Midbrain (tissue), 1 donor: ENCODE data around the gene EDC4.
A peak's percentile ranks its signal among the peaks of the same experiment; 100 is the strongest.

Source experiments
- DNase-seq: peaks from one replicate; lab custom pipeline; 2025; lab: John Stamatoyannopoulos, UW

EDC4 gene

GRCh38 chr16:67878232-67878631 is 5.4 kb downstream of the EDC4 start:
- no peak for DNase-seq

GRCh38 chr16:67878846-67879245 is 6.0 kb downstream of the EDC4 start:
- DNase-seq = no peak

GRCh38 chr16:67879462-67879861 is 6.6 kb downstream of the EDC4 start:
- no peak for DNase-seq

DNA sequence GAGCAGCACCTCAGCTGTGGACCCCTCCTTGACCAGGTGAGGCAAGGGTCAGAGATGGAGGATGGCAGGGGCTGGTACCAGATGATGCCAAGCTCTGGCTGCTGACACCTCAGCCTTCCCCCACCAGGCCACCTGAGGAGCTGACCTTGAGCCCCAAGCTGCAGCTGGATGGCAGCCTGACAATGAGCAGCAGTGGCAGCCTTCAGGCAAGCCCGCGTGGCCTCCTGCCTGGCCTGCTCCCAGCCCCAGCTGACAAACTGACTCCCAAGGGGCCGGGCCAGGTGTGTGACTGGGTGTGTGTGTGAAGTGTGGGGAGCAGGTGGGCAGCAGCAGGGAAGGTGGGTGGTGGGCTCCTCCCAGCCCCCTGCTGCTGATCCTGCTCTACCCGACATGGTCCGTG is 7.1 kb downstream of the EDC4 start:
- DNase-seq = no peak

- no peak for DNase-seq
Measured at GRCh38 chr16:67880584-67880983, 7.7 kb downstream of the EDC4 start.

- peak; percentile 59 for DNase-seq
Measured at GRCh38 chr16:67881621-67882161, 8.8 kb downstream of the EDC4 start.

DNA sequence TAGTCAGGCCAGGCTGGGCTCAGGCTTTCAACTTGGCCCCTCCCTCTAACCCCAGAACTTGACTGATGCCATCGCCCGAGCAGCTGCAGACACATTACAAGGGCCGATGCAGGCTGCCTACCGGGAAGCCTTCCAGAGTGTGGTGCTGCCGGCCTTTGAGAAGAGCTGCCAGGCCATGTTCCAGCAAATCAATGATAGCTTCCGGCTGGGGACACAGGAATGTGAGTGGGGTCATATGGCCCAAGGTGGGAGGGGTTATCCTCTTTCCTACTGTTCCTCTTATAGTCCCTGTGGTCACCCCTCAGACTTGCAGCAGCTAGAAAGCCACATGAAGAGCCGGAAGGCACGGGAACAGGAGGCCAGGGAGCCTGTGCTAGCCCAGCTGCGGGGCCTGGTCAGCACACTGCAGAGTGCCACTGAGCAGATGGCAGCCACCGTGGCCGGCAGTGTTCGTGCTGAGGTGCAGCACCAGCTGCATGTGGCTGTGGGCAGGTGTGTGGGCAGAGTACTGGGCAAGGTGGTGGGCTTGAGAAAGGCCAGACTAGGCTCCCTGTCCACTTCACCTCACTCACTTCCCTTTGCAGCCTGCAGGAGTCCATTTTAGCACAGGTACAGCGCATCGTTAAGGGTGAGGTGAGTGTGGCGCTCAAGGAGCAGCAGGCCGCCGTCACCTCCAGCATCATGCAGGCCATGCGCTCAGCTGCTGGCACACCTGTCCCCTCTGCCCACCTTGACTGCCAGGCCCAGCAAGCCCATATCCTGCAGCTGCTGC is 9.7 kb downstream of the EDC4 start:
- DNase-seq = peak; percentile 86

DNA sequence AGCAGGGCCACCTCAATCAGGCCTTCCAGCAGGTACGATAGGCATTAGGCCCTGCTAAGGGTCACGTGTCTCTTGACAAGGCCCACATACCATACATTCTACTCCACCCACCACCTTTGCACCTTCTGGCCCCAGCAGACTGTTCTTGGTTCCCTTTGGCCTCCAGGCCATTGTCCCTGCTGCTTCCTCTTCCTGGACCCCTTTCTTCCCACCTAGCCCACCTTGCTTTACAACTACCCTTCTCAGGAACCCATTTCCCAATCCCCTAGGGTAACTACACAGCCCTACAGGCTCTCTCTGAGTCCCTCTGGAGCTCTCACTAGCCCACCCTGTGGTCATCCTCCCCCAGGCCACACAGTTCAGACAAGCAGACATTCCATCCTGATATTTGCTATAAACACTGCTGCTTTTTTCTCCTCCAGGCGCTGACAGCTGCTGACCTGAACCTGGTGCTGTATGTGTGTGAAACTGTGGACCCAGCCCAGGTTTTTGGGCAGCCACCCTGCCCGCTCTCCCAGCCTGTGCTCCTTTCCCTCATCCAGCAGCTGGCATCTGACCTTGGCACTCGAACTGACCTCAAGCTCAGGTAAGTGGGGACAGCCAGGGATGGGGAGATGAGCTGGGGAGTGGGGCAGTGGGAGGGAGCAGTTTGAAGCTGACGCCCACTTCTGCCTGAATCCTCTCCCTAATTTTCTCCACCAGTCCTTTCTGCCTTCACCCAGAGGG is 10.5 kb downstream of the EDC4 start:
- DNase-seq = no peak

DNA sequence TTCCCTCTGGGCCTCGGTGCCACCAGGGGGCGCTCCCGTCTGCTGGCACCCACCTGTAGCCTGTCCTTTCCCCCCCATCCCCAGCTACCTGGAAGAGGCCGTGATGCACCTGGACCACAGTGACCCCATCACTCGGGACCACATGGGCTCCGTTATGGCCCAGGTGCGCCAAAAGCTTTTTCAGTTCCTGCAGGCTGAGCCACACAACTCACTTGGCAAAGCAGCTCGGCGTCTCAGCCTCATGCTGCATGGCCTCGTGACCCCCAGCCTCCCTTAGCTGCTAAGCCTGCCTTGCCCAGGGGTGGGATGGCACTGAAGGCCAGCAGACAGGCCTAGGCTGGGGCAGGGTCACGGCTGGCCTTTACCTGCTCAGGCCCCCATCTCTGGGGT is 11.0 kb downstream of the EDC4 start:
- DNase-seq = peak; percentile 33

DNA sequence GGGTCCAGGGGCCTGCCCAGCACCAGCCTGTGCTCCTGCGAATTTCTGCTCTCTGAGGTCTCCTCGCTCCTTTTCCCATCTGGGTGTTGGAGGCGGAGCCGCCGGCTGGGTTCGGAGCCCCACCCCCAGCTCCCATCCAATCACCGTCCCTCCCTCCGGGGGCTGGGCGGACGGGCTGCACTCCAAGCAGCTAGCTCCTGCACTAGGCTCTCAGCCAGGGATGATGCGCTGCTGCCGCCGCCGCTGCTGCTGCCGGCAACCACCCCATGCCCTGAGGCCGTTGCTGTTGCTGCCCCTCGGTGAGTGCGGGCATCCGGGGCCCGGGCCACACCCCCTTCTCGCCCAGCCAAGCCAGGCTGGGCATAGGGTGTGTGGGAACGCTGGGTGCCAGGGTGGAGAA is 11.8 kb downstream of the EDC4 start, which contains the start of gene NRN1L:
TSS of gene NRN1L (plus strand) at position 202 of the 400 bp plus-strand sequence. CDS start at position 221, 19 bp downstream.
- DNase-seq = peak; percentile 86

DNA sequence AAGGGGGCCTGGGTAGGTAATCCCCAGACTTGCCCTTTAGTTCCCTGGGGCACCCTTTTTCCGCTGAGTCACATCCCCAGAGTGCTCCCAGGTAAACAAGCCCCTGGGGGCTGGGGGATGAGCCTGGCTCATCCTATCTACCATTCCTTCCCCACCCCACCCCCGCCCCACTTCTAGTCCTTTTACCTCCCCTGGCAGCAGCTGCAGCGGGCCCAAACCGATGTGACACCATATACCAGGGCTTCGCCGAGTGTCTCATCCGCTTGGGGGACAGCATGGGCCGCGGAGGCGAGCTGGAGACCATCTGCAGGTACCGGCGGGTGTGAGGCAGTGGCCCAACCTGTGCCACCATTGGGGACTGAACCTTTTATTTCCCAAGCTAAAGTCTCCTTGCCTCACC is 12.7 kb downstream of the EDC4 start:
- DNase-seq = no peak

- no peak for DNase-seq
Measured at GRCh38 chr16:67885976-67886375, 13.1 kb downstream of the EDC4 start.

- no peak for DNase-seq
Measured at GRCh38 chr16:67886387-67886786, 13.5 kb downstream of the EDC4 start.

DNA sequence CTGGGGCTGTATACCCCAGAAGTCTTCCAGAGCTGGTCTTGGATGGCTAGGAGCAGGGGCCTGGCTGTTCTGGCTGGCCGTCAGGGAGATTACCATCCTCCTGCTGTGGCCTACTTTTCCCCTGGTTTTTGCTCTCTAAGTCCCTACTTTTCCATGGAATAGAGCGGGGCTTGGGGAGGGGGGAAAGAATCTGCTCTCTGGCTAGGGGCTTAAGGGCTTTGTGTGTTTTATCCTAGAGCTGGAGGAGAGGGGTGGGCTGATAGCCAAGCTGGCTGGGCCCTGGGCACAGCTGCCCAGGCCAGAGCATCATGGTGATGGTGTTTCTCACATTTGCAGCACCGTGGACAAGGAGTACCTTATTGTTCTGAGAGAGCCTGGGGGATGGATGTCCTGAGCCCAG is 15.5 kb downstream of the EDC4 start:
- DNase-seq = no peak

DNA sequence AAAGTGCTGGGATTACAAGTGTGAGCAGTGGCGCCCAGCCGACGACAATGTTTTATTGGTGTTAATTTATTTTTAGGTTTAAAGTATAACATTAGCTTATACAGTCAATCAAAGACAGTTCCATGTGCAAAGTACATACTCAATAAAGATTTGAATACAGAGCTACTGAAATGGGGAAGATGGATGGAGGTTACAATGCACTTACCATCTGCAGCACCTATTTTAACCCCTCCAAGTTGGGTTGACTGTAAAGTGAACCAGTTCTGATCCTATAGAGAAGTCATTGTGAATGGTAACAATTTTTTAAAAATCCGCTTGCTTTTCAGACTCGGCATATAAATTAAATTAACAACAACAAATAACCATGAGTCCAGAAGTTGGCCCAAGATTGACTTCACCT is 19.5 kb downstream of the EDC4 start:
- no peak for DNase-seq

DNA sequence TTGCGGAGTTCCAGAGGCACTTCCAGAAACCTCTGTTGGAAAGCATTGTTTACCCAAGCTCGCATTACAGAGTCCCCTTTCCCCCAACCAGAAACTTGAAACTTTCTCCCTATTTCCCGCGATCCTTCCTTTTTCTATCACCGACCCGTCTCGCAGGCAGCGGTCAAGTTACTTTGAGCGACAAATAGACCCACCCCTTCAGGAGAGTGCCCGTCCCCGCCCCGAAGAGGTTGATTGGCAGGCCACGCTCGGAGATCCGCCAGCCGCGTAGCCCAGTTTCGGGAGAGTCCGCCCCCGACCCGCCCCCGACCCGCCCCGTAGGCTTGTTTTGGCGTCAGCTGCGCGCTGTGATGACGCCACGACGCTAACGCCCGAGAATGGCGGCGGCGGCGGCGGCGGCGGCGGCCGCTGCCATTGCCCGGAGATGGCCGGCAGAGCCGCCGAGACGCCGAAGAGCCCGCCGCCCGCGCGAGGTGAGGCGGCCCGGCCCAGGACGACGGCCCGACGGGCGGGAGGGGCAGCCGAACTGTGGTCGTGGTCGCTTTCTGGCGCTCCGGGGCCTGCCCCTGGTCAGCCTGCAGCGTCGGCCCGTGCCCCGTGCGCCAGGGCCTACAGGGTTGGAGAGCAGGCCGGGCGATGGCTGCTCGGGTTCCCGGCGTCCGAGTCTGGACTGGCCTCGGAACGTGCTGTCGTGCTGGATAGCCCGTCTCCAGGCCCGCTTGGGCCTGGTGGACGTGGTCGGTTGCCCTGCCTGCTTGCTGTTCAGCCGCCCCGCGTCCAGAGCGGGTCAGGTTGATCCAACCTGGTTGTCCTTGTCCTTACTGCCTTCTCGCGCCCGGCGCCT is 20.3 kb downstream of the EDC4 start, which contains the start of gene PSKH1:
TSS of gene PSKH1 (plus strand) at position 356 of the 844 bp plus-strand sequence. CDS start 15,496 bp downstream, outside the sequence.
- DNase-seq = peak; percentile 99

- no peak for DNase-seq
Measured at GRCh38 chr16:67893743-67894399, 21.0 kb downstream of the EDC4 start.

DNA sequence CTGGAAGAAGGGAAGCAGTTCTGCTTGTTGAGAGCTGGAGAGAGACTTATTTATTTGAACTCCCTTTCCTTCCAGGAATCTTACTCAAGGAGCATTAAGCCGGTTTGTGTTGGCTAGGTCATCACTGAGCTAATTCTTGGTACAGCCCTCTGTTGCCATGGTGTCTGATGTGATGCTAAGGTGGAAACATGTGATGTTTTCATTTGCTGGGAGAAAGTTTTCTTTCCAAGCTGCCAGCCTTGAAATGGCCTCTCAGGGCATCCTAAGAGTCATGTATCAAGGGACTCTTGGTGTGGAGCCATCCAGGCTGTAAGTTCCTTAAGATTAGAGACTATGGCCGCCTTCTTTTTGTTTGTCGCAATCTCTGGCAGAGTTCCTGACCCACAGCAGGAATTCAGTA is 24.4 kb downstream of the EDC4 start:
- peak; percentile 54 for DNase-seq

DNA sequence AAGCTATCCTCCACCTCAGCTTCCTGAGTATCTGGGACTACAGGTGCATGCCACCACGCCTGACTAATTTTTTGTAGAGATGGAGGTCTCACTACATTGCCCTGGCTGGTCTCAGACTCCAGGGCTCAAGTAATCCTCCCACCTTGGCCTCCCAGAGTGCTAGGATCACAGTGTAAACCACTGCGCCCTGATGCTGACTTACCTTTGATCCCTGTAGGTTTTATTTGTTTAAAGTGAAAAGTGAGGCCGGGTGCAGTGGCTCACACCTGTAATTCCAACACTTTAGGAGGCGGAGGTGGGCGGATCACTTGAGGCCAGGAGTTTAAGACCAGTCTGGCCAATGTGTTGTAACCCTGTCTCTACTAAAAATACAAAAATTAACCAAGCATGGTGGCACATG is 28.9 kb downstream of the EDC4 start:
- DNase-seq = no peak

DNA sequence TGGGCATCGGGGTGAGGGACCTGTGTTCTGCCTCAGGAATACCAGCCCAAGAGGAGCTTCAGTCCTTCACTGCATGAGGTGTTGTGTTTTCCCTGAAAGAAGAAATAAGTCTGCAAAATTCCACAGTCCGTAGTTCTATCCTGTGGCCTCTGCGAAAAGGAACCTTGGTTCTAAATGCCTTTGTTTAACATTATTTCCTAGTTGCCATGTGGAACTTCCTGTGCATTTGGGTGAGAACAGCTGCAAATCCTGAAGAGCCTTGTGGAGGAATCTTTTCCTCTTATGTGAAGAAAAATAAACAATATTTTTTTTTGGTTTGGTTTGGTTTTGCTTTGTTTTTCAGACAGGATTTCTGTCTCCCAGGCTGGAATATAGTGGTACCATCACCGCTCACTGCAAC is 30.0 kb downstream of the EDC4 start:
- DNase-seq = no peak

DNA sequence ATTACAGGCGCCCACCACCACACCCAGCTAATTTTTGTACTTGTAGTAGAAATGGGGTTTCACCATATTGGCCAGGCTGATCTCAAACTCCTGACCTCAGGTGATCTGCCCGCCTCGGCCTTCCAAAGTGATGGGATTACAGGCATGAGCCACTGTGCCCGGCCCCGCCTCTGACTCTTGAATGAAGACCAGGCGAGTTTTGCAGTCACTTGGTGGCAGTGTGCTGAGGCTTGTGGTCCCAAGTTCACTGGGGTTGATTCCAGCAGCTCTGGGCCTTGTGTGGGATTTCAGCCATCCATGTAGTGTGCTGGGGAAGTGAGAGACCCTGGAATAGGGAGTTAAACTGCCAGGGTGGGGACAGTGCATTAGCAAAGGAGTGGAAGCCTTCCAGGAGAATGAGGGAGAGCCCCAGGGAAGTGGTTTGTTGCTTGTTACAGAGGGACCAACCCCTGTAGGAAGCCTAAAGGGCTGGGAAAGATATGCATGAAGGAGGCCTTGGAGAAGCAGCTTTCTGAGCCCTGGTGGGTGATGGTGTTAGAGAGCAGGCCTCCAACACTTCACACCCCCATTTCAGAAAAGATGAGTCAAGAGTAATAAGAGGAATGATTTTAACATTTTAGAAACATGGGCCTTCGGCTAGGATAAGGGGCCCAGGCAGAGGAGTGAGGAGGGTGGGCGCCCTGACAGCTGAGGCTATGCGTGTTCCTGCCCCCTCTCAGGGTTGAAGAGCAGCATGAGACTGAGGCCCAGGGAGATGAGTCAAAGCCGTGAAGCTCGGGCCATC is 34.7 kb downstream of the EDC4 start:
- DNase-seq = no peak
